Measurements from ENCODE around the gene SAP30BP. TPM values are rescaled to one million over a fixed set of nuclear protein-coding genes. Genes with fewer than 3 reads are reported as not detected.

Gene SAP30BP
- total RNA-seq, 2 donors from 2014 or later, result 47.2 to 73.8 TPM

- intact Hi-C loops (cut with DNase I), result loop anchor here (2.0 kb wide), 1 partner anchor 115 kb away; no protein-coding TSS in a partner anchor
- H3K27ac ChIP-seq, result peak overlapping the region; percentile 52 to 78 (median 72)
Observed at GRCh38 chr17:75633486-75634375, 33.4 kb upstream of the SAP30BP start.

DNA sequence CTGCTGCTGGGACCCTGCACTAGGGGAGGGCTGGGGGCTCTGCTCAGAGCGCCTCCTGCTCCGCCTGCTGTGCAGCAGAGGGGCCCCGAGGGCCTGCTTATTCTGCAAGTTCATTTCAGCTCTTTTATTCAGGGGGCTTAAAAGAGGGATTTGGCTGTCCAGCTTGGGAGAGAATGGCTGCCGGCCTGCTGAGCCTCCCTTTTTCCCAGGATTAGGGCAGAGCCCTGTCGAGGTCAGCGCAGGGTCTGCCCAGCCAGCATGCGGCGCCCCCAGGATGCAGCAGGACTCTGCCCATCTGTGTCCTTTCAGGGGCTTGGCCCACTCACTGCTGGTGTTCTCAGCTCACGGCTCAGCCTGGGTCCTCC lies 32.8 kb upstream of the SAP30BP start:
- ATAC-seq (no peak), DNase-seq (no peak)
- H3K4me3 ChIP-seq, result no peak overlapping the region
- no peaks in the 10 kb centered on the region for H3K36me3 ChIP-seq (replicated peaks in 1 of 2; ENCODE audit: insufficient read depth in 1 of 2, low read depth in 2 of 2)
- intact Hi-C loops (cut with DNase I), result no loop called here
- no peaks in the 10 kb centered on the region for H3K27me3 ChIP-seq
- no peaks in the 10 kb centered on the region for H3K9me3 ChIP-seq
- H3K4me1 ChIP-seq, result peaks cover 25% of the 10 kb centered on the region
- H3K27ac ChIP-seq, result peak overlapping the region in 3 of 4 donors; percentile 70 to 78 (median 75)
- TF ChIP-seq, protein P1, sequence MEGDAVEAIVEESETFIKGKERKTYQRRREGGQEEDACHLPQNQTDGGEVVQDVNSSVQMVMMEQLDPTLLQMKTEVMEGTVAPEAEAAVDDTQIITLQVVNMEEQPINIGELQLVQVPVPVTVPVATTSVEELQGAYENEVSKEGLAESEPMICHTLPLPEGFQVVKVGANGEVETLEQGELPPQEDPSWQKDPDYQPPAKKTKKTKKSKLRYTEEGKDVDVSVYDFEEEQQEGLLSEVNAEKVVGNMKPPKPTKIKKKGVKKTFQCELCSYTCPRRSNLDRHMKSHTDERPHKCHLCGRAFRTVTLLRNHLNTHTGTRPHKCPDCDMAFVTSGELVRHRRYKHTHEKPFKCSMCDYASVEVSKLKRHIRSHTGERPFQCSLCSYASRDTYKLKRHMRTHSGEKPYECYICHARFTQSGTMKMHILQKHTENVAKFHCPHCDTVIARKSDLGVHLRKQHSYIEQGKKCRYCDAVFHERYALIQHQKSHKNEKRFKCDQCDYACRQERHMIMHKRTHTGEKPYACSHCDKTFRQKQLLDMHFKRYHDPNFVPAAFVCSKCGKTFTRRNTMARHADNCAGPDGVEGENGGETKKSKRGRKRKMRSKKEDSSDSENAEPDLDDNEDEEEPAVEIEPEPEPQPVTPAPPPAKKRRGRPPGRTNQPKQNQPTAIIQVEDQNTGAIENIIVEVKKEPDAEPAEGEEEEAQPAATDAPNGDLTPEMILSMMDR (IDR thresholded peaks at IDR 0.05), result no peak
- TF ChIP-seq POLR2A (IDR thresholded peaks at IDR 0.05), result no peak
- WGBS, 2 donors, result 79 to 89% methylated on average over 3 to 9 of the region's 9 CpGs

More at GRCh38 chr17:75633486-75634375, 33.4 kb upstream of the SAP30BP start:
- no peak for TF ChIP-seq POLR2A (IDR thresholded peaks at IDR 0.05)
- TF ChIP-seq, protein P1 (IDR thresholded peaks at IDR 0.05), result peak; percentile 35 to 82 (median 66)
- H3K27me3 ChIP-seq, result no peaks in the 10 kb centered on the region
- DNase-seq (peak; percentile 95 to 97 (median 95)), ATAC-seq (peak; percentile 91)
- peaks cover 25% of the 10 kb centered on the region for H3K4me1 ChIP-seq
- 2 to 14% methylated on average over 13 to 27 of the region's 27 CpGs for WGBS, 2 donors
- H3K9me3 ChIP-seq, result no peaks in the 10 kb centered on the region
- H3K4me3 ChIP-seq, result no peak overlapping the region
- H3K36me3 ChIP-seq (replicated peaks in 1 of 2; ENCODE audit: insufficient read depth in 1 of 2, low read depth in 2 of 2), result no peaks in the 10 kb centered on the region

DNA sequence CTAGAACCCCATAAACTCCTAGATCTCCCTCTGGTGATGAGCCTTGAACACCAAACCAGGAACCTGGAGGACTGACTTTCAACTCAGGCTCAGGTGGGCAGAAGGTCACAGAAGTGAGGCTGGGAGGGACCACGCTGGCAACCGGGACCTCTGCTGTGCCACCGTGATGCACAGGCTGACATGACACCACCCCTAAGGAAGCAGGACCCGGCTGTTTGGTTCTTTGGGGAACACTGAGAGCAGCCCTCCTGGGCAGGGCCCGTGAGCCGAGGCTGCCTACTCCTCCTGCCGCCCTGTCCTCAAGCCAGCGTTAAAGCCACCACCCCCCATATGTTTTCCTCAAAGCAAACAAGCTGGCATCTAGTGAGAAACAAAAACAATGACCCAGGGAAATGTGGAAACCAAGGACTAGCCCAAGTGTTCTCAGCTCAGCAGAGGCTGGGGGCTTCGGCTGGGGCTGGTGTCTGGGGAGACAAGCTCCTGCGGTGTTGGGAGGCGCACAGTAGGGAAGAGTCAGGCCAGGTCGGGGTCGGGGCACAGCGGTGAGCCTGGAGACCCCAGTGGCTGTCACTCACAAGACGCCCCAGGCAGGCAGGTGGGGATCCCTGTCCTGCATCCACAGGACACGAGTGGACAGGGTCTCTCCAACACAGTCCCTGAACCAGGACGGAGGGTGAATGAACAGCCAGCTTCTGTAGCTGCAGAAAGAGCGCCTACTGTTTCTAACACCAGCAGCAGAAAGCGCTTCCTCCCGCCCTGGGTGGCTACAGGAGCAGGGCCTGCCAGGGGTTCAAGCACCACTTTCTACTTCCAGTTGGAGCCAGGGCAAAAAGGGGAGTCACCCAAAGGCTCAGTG lies 32.2 kb upstream of the SAP30BP start:
- no peaks in the 10 kb centered on the region for H3K9me3 ChIP-seq
- intact Hi-C loops (cut with DNase I), result no loop called here
- no peak for ATAC-seq

DNA sequence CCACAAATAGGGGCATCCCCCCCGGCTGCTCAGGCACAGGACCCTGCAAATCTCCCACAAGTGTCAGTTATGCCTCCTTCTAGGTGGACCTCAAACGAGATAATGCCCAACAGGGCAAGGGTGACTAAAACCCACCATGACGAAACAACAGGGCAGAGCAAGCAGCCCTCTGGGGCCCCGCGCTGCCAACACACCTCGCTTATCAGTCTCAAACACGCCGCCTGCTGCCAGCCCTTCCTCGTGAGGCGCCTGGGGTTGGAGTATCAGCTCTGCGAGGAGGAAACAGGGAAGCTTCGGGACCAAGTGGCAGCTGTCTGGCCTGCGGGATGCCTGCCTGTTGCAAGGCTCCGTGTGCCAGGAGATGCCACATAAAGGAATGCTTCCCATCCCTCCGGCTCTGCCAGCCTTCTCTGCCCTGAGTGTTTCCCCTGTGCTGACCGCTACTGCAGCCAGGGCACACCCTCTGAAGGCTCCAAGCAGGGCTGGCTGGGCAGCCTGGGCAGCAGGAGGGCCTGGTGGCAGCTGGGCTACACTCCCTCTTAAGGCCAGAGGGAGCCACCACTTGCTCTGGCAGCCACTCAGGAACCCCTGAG lies 31.4 kb upstream of the SAP30BP start:
- H3K4me3 ChIP-seq, result no peak overlapping the region
- no peaks in the 10 kb centered on the region for H3K27me3 ChIP-seq
- no peak overlapping the region for H3K27ac ChIP-seq
- no peak for TF ChIP-seq POLR2A (IDR thresholded peaks at IDR 0.05)
- TF ChIP-seq, protein P1 (IDR thresholded peaks at IDR 0.05), result no peak
- ATAC-seq, result no peak
- WGBS, 2 donors, result 40 to 59% methylated on average over 4 to 16 of the region's 16 CpGs
- intact Hi-C loops (cut with DNase I), result no loop called here
- H3K36me3 ChIP-seq (replicated peaks in 1 of 2; ENCODE audit: insufficient read depth in 1 of 2, low read depth in 2 of 2), result no peaks in the 10 kb centered on the region
- H3K9me3 ChIP-seq, result no peaks in the 10 kb centered on the region
- H3K4me1 ChIP-seq, result peaks cover 31% of the 10 kb centered on the region
- DNase-seq, result peak in 3 of 4 donors; percentile 31 to 51 (median 48)

More for the DNA sequence above, 32.2 kb upstream of the SAP30BP start:
- Histone ChIP-seq H3K4me3 (no peak overlapping the region), H3K27ac (peak overlapping the region in 2 of 4 donors; percentile 75 to 78), H3K36me3 (replicated peaks in 1 of 2; ENCODE audit: insufficient read depth in 1 of 2, low read depth in 2 of 2) (no peaks in the 10 kb centered on the region), H3K27me3 (no peaks in the 10 kb centered on the region), H3K4me1 (peaks cover 28% of the 10 kb centered on the region)
- TF ChIP-seq, protein P1 (IDR thresholded peaks at IDR 0.05), result no peak
- TF ChIP-seq POLR2A (IDR thresholded peaks at IDR 0.05), result no peak
- WGBS, 2 donors, result 87 to 92% methylated on average over 8 to 20 of the region's 20 CpGs
- no peak for DNase-seq

Measured in body of pancreas (tissue), 4 donors.